Liver (tissue), 3 donors: ENCODE data around the gene SLC38A3.

ENCODE experiments used
- GABPA ChIP-seq, 2 donors: IDR thresholded peaks in 1 of 2; conservative IDR thresholded peaks in 1 of 2; 2 replicates each; pipeline ENCODE4 v1.6.1; 2016; ENCODE audit warnings: antibody characterized with exemption in 2 of 2, mild to moderate bottlenecking in 1 of 2, moderate library complexity in 1 of 2
- HNF4G ChIP-seq: IDR thresholded peaks from 2 replicates; pipeline ENCODE4 v1.6.1; 2016; ENCODE audit warnings: antibody characterized with exemption
- JUND ChIP-seq, 2 donors: IDR thresholded peaks; 2 replicates each; pipeline ENCODE4 v1.6.1; 2016; ENCODE audit warnings: antibody characterized with exemption in 2 of 2
- RAD21 ChIP-seq, 2 donors: IDR thresholded peaks; 2 replicates each; pipeline ENCODE4 v1.6.1; 2016; ENCODE audit warnings: antibody characterized with exemption in 2 of 2, mild to moderate bottlenecking in 2 of 2
- REST ChIP-seq: IDR thresholded peaks from 2 replicates; pipeline ENCODE4 v1.6.1; 2016; ENCODE audit warnings: antibody characterized with exemption, mild to moderate bottlenecking
- SP1 ChIP-seq: IDR thresholded peaks from 2 replicates; pipeline ENCODE4 v1.6.1; 2018; ENCODE audit warnings: antibody characterized with exemption, mild to moderate bottlenecking
- TAF1 ChIP-seq: conservative IDR thresholded peaks from 2 replicates; pipeline ENCODE4 v1.6.1; 2016; ENCODE audit warnings: antibody characterized with exemption, mild to moderate bottlenecking
- YY1 ChIP-seq: IDR thresholded peaks from 2 replicates; pipeline ENCODE4 v1.6.1; 2016; ENCODE audit warnings: antibody characterized with exemption, mild to moderate bottlenecking
- TF ChIP-seq, protein P1 (sequence below): fragments of 150-350 bp; IDR thresholded peaks from 2 replicates; pipeline ENCODE4 v1.5.1; 2017; ENCODE audit warnings: improper control_type of control experiment, low read depth, low read length; ENCODE audit not compliant: missing input control
- TF ChIP-seq, protein P2 (sequence below): IDR thresholded peaks from 2 replicates; pipeline ENCODE4 v1.6.1; 2016; ENCODE audit warnings: antibody characterized with exemption
- TF ChIP-seq, protein P3 (sequence below): IDR thresholded peaks from 2 replicates; pipeline ENCODE4 v1.6.1; 2016; ENCODE audit warnings: antibody characterized with exemption
- donor health status: healthy.
- donor health status: healthy.

GRCh38 chr3:50259432-50260026 lies 54.5 kb downstream of the SLC38A3 start:
- TF ChIP-seq SP1 = no peak
- TF ChIP-seq, protein P1, sequence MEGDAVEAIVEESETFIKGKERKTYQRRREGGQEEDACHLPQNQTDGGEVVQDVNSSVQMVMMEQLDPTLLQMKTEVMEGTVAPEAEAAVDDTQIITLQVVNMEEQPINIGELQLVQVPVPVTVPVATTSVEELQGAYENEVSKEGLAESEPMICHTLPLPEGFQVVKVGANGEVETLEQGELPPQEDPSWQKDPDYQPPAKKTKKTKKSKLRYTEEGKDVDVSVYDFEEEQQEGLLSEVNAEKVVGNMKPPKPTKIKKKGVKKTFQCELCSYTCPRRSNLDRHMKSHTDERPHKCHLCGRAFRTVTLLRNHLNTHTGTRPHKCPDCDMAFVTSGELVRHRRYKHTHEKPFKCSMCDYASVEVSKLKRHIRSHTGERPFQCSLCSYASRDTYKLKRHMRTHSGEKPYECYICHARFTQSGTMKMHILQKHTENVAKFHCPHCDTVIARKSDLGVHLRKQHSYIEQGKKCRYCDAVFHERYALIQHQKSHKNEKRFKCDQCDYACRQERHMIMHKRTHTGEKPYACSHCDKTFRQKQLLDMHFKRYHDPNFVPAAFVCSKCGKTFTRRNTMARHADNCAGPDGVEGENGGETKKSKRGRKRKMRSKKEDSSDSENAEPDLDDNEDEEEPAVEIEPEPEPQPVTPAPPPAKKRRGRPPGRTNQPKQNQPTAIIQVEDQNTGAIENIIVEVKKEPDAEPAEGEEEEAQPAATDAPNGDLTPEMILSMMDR = no peak
- TF ChIP-seq REST = no peak
- TF ChIP-seq GABPA (IDR thresholded peaks at IDR 0.05 in 1 of 2, conservative IDR thresholded peaks at IDR 0.05 in 1 of 2) = no peak
- TF ChIP-seq RAD21 (IDR thresholded peaks at IDR 0.05) = no peak
- TF ChIP-seq YY1 = no peak
- TF ChIP-seq JUND (IDR thresholded peaks at IDR 0.05) = no peak
- TF ChIP-seq, protein P2, sequence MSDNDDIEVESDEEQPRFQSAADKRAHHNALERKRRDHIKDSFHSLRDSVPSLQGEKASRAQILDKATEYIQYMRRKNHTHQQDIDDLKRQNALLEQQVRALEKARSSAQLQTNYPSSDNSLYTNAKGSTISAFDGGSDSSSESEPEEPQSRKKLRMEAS = no peak
- no peak for TF ChIP-seq TAF1
- no peak for TF ChIP-seq HNF4G
- TF ChIP-seq, protein P3, sequence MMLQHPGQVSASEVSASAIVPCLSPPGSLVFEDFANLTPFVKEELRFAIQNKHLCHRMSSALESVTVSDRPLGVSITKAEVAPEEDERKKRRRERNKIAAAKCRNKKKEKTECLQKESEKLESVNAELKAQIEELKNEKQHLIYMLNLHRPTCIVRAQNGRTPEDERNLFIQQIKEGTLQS = no peak
